Gastroesophageal sphincter (tissue), 4 donors: ENCODE measurements around the gene MED22. TPM values are rescaled to one million over a fixed set of nuclear protein-coding genes. Genes with fewer than 3 reads are reported as not detected.

Experiments
- ATAC-seq: fragments of 150-250 bp; one replicate; pipeline ENCODE4 v1.9.1; 2016; ENCODE audit warnings: mild to moderate bottlenecking, moderate library complexity
- H3K27ac ChIP-seq, 4 donors: fragments of 200-600 bp; sonication (generic) in 3 of 4; 1 replicate in 3 of 4; 2 replicates in 1 of 4; pipeline ENCODE4 v1.5.1; 2016 to 2019
- H3K27me3 ChIP-seq: fragments of 200-600 bp; sonication (generic); one replicate; pipeline ENCODE4 v1.5.1; 2019
- H3K36me3 ChIP-seq, 2 donors: fragments of 200-600 bp; sonication (generic); one replicate each; pipeline ENCODE4 v1.5.1; 2019; ENCODE audit warnings: control low read depth in 1 of 2
- H3K4me1 ChIP-seq, 3 donors: fragments of 200-600 bp; sonication (generic); 1 replicate in 2 of 3; 2 replicates in 1 of 3; pipeline ENCODE4 v1.5.1; 2016 to 2019; ENCODE audit warnings: control low read depth in 2 of 3
- H3K4me3 ChIP-seq, 2 donors: fragments of 200-600 bp; sonication (generic); one replicate each; pipeline ENCODE4 v1.5.1; 2019; ENCODE audit warnings: mild to moderate bottlenecking in 1 of 2, moderate library complexity in 1 of 2
- H3K9me3 ChIP-seq, 3 donors: fragments of 200-600 bp; sonication (generic); one replicate each; pipeline ENCODE4 v1.5.1; 2017 to 2019; ENCODE audit warnings: control low read depth in 2 of 3
- EP300 ChIP-seq: sonication (generic); formaldehyde crosslinking; IDR thresholded peaks from one replicate; pipeline ENCODE4 v1.6.1; 2017; ENCODE audit warnings: antibody characterized with exemption, mild to moderate bottlenecking
- POLR2A ChIP-seq, 2 donors: fragments of 450-650 bp; IDR thresholded peaks; one replicate each; pipeline ENCODE4 v1.6.1; 2017; ENCODE audit warnings: antibody characterized with exemption in 2 of 2, mild to moderate bottlenecking in 2 of 2, moderate library complexity in 1 of 2
- POLR2AphosphoS5 ChIP-seq: sonication (generic); formaldehyde crosslinking; IDR thresholded peaks from one replicate; pipeline ENCODE4 v1.6.1; 2017; ENCODE audit warnings: antibody characterized with exemption
- WGBS, 2 donors: methylation state at CpG; one replicate each; pipeline ENCODE4 v1.1.5; 2018; ENCODE audit warnings: low coverage in 1 of 2; 5-methylcytosine and 5-hydroxymethylcytosine counted together
- total RNA-seq, 4 donors: library from RNA; depleted of rRNA; stranded (reverse); fragments of >200 nt; gene quantifications; one replicate each; pipeline ENCODE4 v1.1.0, GENCODE V29; 2016
- TF ChIP-seq, protein P1 (sequence below), 4 experiments: fragments of 200-600 bp in 2 of 4; fragments of 450-650 bp in 2 of 4; sonication (generic) in 1 of 4; IDR thresholded peaks; one replicate each; pipeline ENCODE4 v1.5.1; 2017 to 2019; ENCODE audit warnings: antibody characterized with exemption in 4 of 4, mild to moderate bottlenecking in 2 of 4, moderate library complexity in 2 of 4

Gene MED22
- total RNA-seq, 4 donors from 2014 or later: 25.1 to 47.3 (median 37.8) TPM

DNA sequence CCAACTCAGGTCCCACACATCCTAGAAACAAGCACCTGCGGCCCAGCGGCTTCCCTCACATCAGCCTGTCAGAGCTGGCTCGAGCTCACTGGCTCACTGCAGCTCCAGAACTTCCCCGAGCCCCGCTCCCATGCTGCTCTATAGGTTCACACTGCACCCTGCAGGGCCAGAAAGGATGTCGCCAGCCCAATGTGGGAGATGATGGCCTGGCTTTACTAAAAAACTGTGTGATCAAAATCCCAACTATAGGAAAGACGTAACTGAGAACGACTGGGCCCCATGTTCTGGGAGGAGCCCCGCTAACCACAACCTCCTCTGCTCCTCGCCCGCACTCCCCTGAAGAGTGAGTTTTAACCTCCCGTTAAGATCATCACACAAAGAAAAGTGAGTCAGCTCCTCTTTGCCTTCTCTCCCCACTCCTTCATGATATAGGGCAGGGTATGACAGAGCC lies 23.4 kb upstream of the MED22 start:
- Histone ChIP-seq H3K4me1 (peaks cover 0 to 86% (median 49%) of the 10 kb centered on the region in 3 donors), H3K9me3 (no peaks in the 10 kb centered on the region), H3K27ac (no peak overlapping the region), H3K4me3 (no peak overlapping the region), H3K36me3 (peaks cover 0 to 46% of the 10 kb centered on the region in 2 donors), H3K27me3 (no peaks in the 10 kb centered on the region)
- TF ChIP-seq EP300 (no peak), POLR2A (IDR thresholded peaks at IDR 0.05) (no peak), POLR2AphosphoS5 (no peak)
- TF ChIP-seq, protein P1, sequence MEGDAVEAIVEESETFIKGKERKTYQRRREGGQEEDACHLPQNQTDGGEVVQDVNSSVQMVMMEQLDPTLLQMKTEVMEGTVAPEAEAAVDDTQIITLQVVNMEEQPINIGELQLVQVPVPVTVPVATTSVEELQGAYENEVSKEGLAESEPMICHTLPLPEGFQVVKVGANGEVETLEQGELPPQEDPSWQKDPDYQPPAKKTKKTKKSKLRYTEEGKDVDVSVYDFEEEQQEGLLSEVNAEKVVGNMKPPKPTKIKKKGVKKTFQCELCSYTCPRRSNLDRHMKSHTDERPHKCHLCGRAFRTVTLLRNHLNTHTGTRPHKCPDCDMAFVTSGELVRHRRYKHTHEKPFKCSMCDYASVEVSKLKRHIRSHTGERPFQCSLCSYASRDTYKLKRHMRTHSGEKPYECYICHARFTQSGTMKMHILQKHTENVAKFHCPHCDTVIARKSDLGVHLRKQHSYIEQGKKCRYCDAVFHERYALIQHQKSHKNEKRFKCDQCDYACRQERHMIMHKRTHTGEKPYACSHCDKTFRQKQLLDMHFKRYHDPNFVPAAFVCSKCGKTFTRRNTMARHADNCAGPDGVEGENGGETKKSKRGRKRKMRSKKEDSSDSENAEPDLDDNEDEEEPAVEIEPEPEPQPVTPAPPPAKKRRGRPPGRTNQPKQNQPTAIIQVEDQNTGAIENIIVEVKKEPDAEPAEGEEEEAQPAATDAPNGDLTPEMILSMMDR (IDR thresholded peaks at IDR 0.05): no peak
- no peak for ATAC-seq
- 56 to 61% methylated on average over 9 to 10 of the region's 12 CpGs for WGBS, 2 donors

DNA sequence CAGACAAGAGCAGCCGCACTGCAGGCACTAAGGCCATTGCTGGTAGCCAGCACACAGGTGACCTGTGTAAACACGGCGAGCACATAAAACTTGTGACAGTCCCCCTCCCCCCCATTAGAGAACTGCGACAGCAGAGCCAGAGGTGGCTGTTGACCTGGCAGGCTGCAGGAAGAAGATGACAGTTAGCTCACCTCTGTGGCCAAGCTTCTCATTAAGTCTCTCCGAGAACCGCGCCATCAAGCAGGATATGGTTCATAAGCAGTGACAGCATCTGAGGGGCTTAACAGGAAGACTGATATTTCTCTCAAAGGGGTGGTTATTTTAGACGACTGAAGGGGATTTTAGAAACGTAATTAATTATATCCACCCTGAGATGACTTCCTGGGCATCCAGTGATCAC lies 22.8 kb upstream of the MED22 start:
- H3K27me3 ChIP-seq: no peaks in the 10 kb centered on the region
- H3K27ac ChIP-seq: no peak overlapping the region
- H3K4me3 ChIP-seq: no peak overlapping the region
- H3K36me3 ChIP-seq: peaks cover 0 to 52% of the 10 kb centered on the region in 2 donors
- H3K9me3 ChIP-seq: no peaks in the 10 kb centered on the region
- peaks cover 0 to 84% (median 49%) of the 10 kb centered on the region in 3 donors for H3K4me1 ChIP-seq
- ATAC-seq: no peak
- 80% methylated on average over 1 of the region's 9 CpGs; no CpG with 5 or more reads in 1 of the 2 donors for whole genome bisulfite sequencing, 2 donors
- TF ChIP-seq EP300 (no peak), POLR2AphosphoS5 (no peak), POLR2A (IDR thresholded peaks at IDR 0.05) (no peak)
- TF ChIP-seq, protein P1 (IDR thresholded peaks at IDR 0.05): no peak

DNA sequence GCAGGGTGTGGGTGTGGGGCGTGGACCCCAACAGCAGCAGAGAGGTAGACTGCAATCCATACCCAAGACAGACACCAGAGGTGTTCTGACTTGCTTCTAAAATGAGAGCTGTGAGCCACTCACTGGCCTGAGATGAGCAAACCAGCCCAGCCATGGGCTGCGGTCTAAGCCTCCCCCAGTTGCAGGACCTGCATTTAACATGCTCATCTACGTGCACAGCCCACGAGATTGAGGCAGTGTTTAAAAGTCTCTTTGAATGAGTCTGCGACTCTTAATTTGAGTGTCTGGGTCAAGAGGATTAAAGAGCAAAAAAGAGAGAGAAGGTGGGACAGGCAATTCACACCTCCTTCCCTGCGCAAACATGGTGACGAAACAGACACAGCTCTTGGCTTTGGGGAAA lies 22.0 kb upstream of the MED22 start:
- H3K27ac ChIP-seq: no peak overlapping the region
- no peak for ATAC-seq
- H3K27me3 ChIP-seq: no peaks in the 10 kb centered on the region
- no peaks in the 10 kb centered on the region for H3K9me3 ChIP-seq
- no peak for TF ChIP-seq POLR2AphosphoS5
- TF ChIP-seq POLR2A (IDR thresholded peaks at IDR 0.05): no peak
- H3K4me3 ChIP-seq: no peak overlapping the region
- H3K36me3 ChIP-seq: peaks cover 0 to 60% of the 10 kb centered on the region in 2 donors
- H3K4me1 ChIP-seq: peaks cover 0 to 83% (median 49%) of the 10 kb centered on the region in 3 donors
- WGBS, 2 donors: 65 to 95% methylated on average over 3 of the region's 7 CpGs

DNA sequence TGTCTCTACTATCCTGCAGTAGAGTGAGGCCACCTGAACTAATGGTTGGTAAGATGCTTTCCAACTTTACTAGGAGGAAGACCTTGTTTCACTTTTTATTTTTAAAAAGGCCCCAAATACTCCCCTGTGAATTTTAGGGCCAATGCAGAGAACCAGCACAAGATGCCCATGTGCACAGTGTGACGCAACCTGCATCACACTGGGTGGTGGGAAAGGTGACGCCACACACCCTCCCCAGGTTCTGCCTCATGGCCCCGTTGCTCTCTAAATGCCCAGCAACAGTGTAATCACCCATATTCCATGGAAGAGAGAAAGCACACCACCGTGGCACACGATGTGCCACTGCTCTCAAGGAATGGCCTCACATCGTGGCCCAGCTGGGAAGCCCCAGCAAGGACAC lies 21.5 kb upstream of the MED22 start:
- WGBS, 2 donors: 50% methylated on average over 1 of the region's 6 CpGs; no CpG with 5 or more reads in 1 of the 2 donors
- Histone ChIP-seq H3K27me3 (no peaks in the 10 kb centered on the region), H3K36me3 (peaks cover 0 to 65% of the 10 kb centered on the region in 2 donors), H3K4me1 (peaks cover 0 to 77% (median 46%) of the 10 kb centered on the region in 3 donors), H3K27ac (no peak overlapping the region), H3K9me3 (no peaks in the 10 kb centered on the region), H3K4me3 (no peak overlapping the region)
- TF ChIP-seq, protein P1 (IDR thresholded peaks at IDR 0.05): no peak
- ATAC-seq: no peak

DNA sequence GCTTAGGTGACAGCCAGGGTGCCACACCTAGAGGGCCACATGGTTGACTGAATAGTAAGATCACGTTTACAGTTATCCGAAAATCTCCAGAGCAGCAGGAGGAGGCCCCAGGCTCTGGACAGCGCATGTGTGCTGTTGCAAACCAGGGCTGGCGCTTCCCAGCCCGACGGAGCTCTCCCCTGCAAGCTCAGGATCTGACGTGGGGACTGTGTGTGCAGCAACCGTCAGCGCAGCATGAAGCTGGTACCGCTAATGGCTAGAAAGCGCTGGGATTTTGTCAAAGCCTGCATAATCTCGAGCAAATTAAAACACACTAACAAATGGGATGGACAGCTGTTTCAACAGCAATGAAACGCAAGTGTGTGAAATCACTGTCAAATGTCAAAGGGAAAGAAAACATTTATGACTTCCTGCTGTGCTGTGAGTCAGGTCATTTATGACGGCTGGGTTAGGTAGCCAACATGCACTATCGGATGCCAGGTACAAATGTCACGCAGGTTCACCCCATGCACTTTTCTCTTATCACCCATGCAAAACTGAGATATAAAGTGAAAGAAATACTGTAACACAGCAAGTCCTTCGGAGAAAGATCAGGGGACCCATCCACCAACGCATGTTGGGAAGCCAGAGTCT lies 20.4 kb upstream of the MED22 start:
- peaks cover 0 to 67% (median 40%) of the 10 kb centered on the region in 3 donors for H3K4me1 ChIP-seq
- peaks cover 0 to 75% of the 10 kb centered on the region in 2 donors for H3K36me3 ChIP-seq
- no peaks in the 10 kb centered on the region for H3K27me3 ChIP-seq
- H3K9me3 ChIP-seq: no peaks in the 10 kb centered on the region
- no peak overlapping the region for H3K27ac ChIP-seq
- WGBS, 2 donors: 61 to 90% methylated on average over 7 of the region's 18 CpGs
- no peak for ATAC-seq
- H3K4me3 ChIP-seq: no peak overlapping the region
- TF ChIP-seq, protein P1 (IDR thresholded peaks at IDR 0.05): no peak
- TF ChIP-seq POLR2A (IDR thresholded peaks at IDR 0.05) (no peak), EP300 (no peak), POLR2AphosphoS5 (no peak)
